ENCODE data around the gene ZDHHC9. TPM values are rescaled to one million over a fixed set of nuclear protein-coding genes. Genes with fewer than 3 reads are reported as not detected.

The ZDHHC9 gene
- total RNA-seq, 2 donors from 2014 or later = 27.1 to 40.2 TPM

DNA sequence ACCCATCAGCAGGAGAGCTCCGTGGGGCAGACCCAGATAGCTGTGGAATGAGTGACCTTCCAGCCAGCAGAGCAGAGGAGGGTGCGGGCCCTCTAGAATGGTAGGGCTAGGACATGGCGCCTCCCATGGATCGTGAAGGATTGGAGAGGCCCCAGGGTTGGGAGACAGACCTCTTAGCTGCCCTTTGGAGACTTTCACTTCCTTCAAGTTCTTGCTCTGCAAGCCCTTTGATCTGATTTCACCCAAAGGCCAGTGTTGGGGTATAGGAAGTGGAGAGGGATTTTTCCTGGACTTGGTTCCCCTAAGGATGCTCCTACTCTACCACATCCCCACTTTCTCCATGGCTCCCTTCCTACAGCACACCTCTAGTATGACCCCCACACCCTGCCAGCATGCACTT, 61.0 kb downstream of the ZDHHC9 start:
- Mint-ChIP-seq H3K27me3 (ENCODE audit: insufficient read depth) (no peaks in the 10 kb centered on the region), H3K4me1 (peaks cover 8% of the 10 kb centered on the region), H3K4me3 (no peak overlapping the region), H3K36me3 (ENCODE audit: low read depth) (no peaks in the 10 kb centered on the region), H3K9me3 (peaks cover 17% of the 10 kb centered on the region), H3K27ac (no peak overlapping the region)
- H3K4me3 ChIP-seq (ENCODE audit: low read length) = no peak overlapping the region
- H3K36me3 ChIP-seq (ENCODE audit: control insufficient read depth, insufficient read depth, low read length) = no peaks in the 10 kb centered on the region
- H3K27me3 ChIP-seq (ENCODE audit: control insufficient read depth, insufficient read depth, low read length, poor library complexity, severe bottlenecking) = no peaks in the 10 kb centered on the region
- no peak overlapping the region for H3K9ac ChIP-seq (ENCODE audit: extremely low read depth, low read length, poor library complexity, severe bottlenecking)
- 85 to 100% methylated on average over 2 to 4 of the region's 4 CpGs for WGBS, 2 experiments (ENCODE audit: insufficient coverage in 1 of 2, insufficient read length in 1 of 2)
- no peak for TF ChIP-seq CTCF (conservative IDR thresholded peaks at IDR 0.05)
- H3K9me3 ChIP-seq (ENCODE audit: control insufficient read depth, low read length) = no peaks in the 10 kb centered on the region
- no peak for DNase-seq
- H3K27ac ChIP-seq (ENCODE audit: low read depth, low read length) = no peak overlapping the region
- H3K4me1 ChIP-seq (ENCODE audit: control insufficient read depth, insufficient read depth, low read length) = no peaks in the 10 kb centered on the region

DNA sequence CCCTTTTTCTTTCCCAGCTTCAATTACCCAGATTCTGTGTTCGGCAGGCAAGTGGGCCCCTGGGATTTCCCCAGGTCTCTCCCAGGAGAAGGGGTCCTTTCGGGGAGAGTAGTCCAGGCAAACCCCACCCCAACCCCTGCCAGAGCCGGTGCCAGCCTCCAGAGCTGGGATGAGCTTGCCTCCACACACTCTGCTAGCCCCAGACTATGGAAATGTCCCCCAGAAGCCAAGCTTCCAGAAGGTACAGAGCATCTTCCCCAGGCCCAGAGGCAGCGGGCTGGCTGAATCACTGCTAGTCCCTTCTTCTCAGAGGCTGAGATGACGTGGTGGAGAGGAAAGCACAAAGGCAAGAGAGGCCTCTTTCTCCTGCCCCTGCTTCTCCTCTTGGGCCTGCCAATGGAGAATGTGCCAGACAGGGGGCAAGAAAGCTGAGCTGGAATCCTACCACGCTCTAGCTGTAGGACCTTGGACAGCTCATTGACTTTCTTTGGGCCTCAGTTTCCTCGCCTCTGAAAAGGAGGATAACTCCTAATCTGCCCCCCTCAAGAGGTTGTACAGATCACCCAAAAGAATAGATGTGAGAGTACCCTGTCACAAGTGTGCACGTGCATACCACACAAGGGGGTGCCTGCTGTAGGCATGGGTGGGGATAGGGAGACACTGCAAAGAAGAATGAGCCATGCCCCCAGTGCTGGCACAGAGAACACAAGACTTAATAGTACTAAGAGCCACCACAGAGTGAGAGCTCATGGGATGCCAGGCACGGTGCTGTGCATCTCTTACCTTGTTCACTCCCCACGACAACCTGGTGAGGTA, 61.8 kb downstream of the ZDHHC9 start:
- H3K27me3 ChIP-seq (ENCODE audit: control insufficient read depth, insufficient read depth, low read length, poor library complexity, severe bottlenecking) = no peaks in the 10 kb centered on the region
- no peak overlapping the region for H3K9ac ChIP-seq (ENCODE audit: extremely low read depth, low read length, poor library complexity, severe bottlenecking)
- Mint-ChIP-seq H3K4me3 (no peak overlapping the region), H3K36me3 (ENCODE audit: low read depth) (no peaks in the 10 kb centered on the region), H3K27ac (no peak overlapping the region), H3K9me3 (peaks cover 12% of the 10 kb centered on the region), H3K4me1 (peaks cover 2% of the 10 kb centered on the region), H3K27me3 (ENCODE audit: insufficient read depth) (no peaks in the 10 kb centered on the region)
- WGBS, 2 experiments (ENCODE audit: insufficient coverage in 1 of 2, insufficient read length in 1 of 2) = 89% methylated on average over 10 of the region's 10 CpGs; no CpG with 5 or more reads in 1 of the 2 experiments
- no peak overlapping the region for H3K4me3 ChIP-seq (ENCODE audit: low read length)
- no peak for TF ChIP-seq CTCF (conservative IDR thresholded peaks at IDR 0.05)
- no peak overlapping the region for H3K27ac ChIP-seq (ENCODE audit: low read depth, low read length)
- no peaks in the 10 kb centered on the region for H3K4me1 ChIP-seq (ENCODE audit: control insufficient read depth, insufficient read depth, low read length)
- DNase-seq = no peak
- no peaks in the 10 kb centered on the region for H3K36me3 ChIP-seq (ENCODE audit: control insufficient read depth, insufficient read depth, low read length)
- H3K9me3 ChIP-seq (ENCODE audit: control insufficient read depth, low read length) = no peaks in the 10 kb centered on the region

DNA sequence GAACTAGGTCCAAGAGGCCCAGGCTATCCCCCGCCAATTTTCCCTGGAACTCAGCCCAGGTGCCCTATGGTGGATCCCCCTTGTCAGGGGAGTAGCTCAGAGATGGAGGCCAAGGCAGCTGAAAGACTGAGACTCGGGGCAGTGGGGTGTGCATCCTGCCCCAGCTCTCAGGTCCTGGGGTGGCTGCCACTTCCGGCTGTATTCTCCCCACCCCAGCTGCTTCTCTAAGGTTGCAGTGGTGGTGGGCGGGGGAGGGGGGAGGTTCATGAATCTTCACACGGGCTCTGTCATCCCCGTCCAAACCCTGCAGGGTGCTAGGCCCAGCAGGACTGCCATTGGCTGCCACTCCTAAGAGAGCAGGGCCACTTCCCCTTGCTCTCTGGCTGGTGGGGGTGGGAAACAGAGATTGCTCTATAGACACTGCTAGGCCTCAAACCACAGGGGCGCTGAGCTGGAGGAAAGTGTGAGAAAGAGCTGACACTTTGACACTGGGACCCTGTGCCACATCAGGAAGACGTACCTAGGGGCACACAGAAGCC, 62.5 kb downstream of the ZDHHC9 start:
- no peaks in the 10 kb centered on the region for H3K36me3 ChIP-seq (ENCODE audit: control insufficient read depth, insufficient read depth, low read length)
- TF ChIP-seq CTCF (conservative IDR thresholded peaks at IDR 0.05) = no peak
- H3K4me1 Mint-ChIP-seq = peaks cover 2% of the 10 kb centered on the region
- peaks cover 12% of the 10 kb centered on the region for H3K9me3 Mint-ChIP-seq
- H3K27ac Mint-ChIP-seq = no peak overlapping the region
- no peak overlapping the region for H3K4me3 Mint-ChIP-seq
- WGBS, 2 experiments (ENCODE audit: insufficient coverage in 1 of 2, insufficient read length in 1 of 2) = 56 to 62% methylated on average over 2 to 6 of the region's 8 CpGs
- H3K4me1 ChIP-seq (ENCODE audit: control insufficient read depth, insufficient read depth, low read length) = no peaks in the 10 kb centered on the region
- H3K4me3 ChIP-seq (ENCODE audit: low read length) = no peak overlapping the region
- H3K27ac ChIP-seq (ENCODE audit: low read depth, low read length) = no peak overlapping the region
- DNase-seq = peak; percentile 67
- no peaks in the 10 kb centered on the region for H3K9me3 ChIP-seq (ENCODE audit: control insufficient read depth, low read length)
- no peaks in the 10 kb centered on the region for H3K27me3 ChIP-seq (ENCODE audit: control insufficient read depth, insufficient read depth, low read length, poor library complexity, severe bottlenecking)
- H3K36me3 Mint-ChIP-seq (ENCODE audit: low read depth) = no peaks in the 10 kb centered on the region
- no peak overlapping the region for H3K9ac ChIP-seq (ENCODE audit: extremely low read depth, low read length, poor library complexity, severe bottlenecking)
- no peaks in the 10 kb centered on the region for H3K27me3 Mint-ChIP-seq (ENCODE audit: insufficient read depth)
